ENCODE results near the gene COPS9.

Gene COPS9

DNA sequence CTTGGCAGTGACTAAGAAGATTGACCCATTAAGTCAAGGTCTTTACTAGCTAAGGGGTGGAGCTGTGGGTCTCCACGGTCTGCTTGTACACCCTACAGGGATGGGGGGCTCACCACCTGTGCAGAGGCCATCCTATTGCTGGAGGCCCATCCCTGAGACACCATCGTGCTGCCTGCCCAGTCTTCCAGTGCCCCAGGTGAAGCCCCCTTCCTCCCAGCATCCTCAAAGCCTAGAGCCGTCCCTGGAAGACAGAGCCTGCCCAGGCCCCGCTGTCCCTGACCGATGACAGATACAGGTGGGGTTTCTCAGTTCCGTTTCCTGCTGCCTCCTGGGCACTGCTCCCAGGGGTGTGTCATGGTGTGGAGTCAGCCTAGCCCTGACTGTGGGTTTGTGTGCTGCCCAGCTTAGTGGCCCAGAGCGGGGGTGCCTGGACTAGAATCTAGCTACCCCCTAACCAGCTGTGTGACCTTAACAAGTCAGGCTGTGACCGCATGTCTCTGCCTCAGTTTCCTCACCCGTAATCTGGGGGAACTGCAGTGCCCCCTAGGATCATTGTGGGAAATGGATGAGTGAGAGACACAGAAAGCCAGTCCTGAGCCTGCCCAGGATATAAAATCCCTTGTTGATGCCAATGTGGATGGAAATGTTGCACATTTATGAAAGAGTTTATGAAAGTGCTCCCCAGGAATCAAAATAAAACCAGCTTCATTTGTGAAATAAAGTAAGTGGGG is 2.3 kb upstream of the COPS9 start:
- H3K9ac ChIP-seq (ENCODE audit: insufficient read length, low read depth), result no peak overlapping the region
- TF ChIP-seq ZNF274 (IDR thresholded peaks at IDR 0.05; ENCODE audit: low read depth, low read length) (no peak), YY1 (IDR thresholded peaks at IDR 0.05; ENCODE audit: insufficient read depth, insufficient read length) (no peak), SUZ12 (IDR thresholded peaks at IDR 0.05; ENCODE audit: extremely low read depth, insufficient read depth, insufficient read length) (no peak)
- H3K4me3 ChIP-seq (ENCODE audit: insufficient read length, low read depth), result no peak overlapping the region
- peaks cover 26% of the 10 kb centered on the region for H3K27me3 ChIP-seq (ENCODE audit: insufficient read depth, insufficient read length)
- no peaks in the 10 kb centered on the region for H3K9me3 ChIP-seq (ENCODE audit: insufficient read depth, low read length)
- H3K4me1 ChIP-seq (ENCODE audit: insufficient read depth, insufficient read length), result peaks cover 18% of the 10 kb centered on the region
- peaks cover 16% of the 10 kb centered on the region for H3K36me3 ChIP-seq (ENCODE audit: insufficient read depth, insufficient read length, low read length)
- no peak for DNase-seq (ENCODE audit: low read depth, low spot score)

DNA sequence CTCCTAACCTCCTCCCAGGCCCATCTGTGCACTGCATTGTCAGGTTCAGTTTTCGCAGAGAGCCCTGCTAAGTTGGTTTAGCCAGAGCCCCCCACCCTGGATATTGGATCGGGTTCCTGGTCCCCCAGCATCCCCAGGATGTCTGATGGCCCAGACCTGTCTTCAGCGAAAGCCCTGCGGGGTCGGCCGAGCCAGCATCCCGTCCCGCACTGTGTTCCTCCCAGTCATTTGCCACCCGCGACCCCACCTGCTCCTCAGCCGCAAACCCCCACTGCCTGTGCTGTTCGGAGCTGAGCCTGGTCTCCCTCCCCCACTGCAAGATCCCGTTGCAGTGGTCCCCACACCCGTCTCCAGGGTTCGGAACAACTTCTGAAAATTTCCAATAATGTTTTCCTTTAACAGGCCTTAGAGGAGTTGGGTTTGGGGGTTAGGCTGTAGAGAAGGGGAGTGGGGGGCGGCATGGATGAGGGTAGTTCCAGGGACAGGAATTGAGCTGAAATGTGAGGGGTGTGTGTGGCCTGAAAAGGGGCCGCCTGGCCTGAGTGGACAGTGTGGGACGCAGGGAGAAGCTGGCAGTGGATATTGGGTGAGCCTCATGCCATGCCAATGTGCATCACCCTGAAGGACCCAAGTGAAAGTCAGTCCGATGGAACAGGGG is 1.6 kb upstream of the COPS9 start:
- H3K36me3 ChIP-seq (ENCODE audit: insufficient read depth, insufficient read length, low read length), result peaks cover 23% of the 10 kb centered on the region
- DNase-seq (ENCODE audit: low read depth, low spot score), result no peak
- no peak overlapping the region for H3K9ac ChIP-seq (ENCODE audit: insufficient read length, low read depth)
- no peaks in the 10 kb centered on the region for H3K9me3 ChIP-seq (ENCODE audit: insufficient read depth, low read length)
- peaks cover 15% of the 10 kb centered on the region for H3K4me1 ChIP-seq (ENCODE audit: insufficient read depth, insufficient read length)
- no peak for TF ChIP-seq SUZ12 (IDR thresholded peaks at IDR 0.05; ENCODE audit: extremely low read depth, insufficient read depth, insufficient read length)
- TF ChIP-seq ZNF274 (IDR thresholded peaks at IDR 0.05; ENCODE audit: low read depth, low read length), result no peak
- no peak for TF ChIP-seq YY1 (IDR thresholded peaks at IDR 0.05; ENCODE audit: insufficient read depth, insufficient read length)
- peaks cover 23% of the 10 kb centered on the region for H3K27me3 ChIP-seq (ENCODE audit: insufficient read depth, insufficient read length)
- no peak overlapping the region for H3K4me3 ChIP-seq (ENCODE audit: insufficient read length, low read depth)

- DNase-seq (ENCODE audit: low read depth, low spot score), result no peak
- Histone ChIP-seq H3K4me1 (ENCODE audit: insufficient read depth, insufficient read length) (peaks cover 15% of the 10 kb centered on the region), H3K36me3 (ENCODE audit: insufficient read depth, insufficient read length, low read length) (peaks cover 32% of the 10 kb centered on the region), H3K9ac (ENCODE audit: insufficient read length, low read depth) (peak overlapping the region; percentile 87), H3K27me3 (ENCODE audit: insufficient read depth, insufficient read length) (peaks cover 20% of the 10 kb centered on the region), H3K9me3 (ENCODE audit: insufficient read depth, low read length) (no peaks in the 10 kb centered on the region), H3K4me3 (ENCODE audit: insufficient read length, low read depth) (peak overlapping the region; percentile 92)
- no peak for TF ChIP-seq YY1 (IDR thresholded peaks at IDR 0.05; ENCODE audit: insufficient read depth, insufficient read length)
- no peak for TF ChIP-seq ZNF274 (IDR thresholded peaks at IDR 0.05; ENCODE audit: low read depth, low read length)
- TF ChIP-seq SUZ12 (IDR thresholded peaks at IDR 0.05; ENCODE audit: extremely low read depth, insufficient read depth, insufficient read length), result no peak
Measured at GRCh38 chr2:240136671-240137292, 677 bp upstream of the COPS9 start.

- peaks cover 19% of the 10 kb centered on the region for H3K27me3 ChIP-seq (ENCODE audit: insufficient read depth, insufficient read length)
- no peak for DNase-seq (ENCODE audit: low read depth, low spot score)
- H3K9ac ChIP-seq (ENCODE audit: insufficient read length, low read depth), result peak overlapping the region; percentile 97
- H3K4me1 ChIP-seq (ENCODE audit: insufficient read depth, insufficient read length), result peaks cover 11% of the 10 kb centered on the region
- H3K9me3 ChIP-seq (ENCODE audit: insufficient read depth, low read length), result no peaks in the 10 kb centered on the region
- peaks cover 43% of the 10 kb centered on the region for H3K36me3 ChIP-seq (ENCODE audit: insufficient read depth, insufficient read length, low read length)
- H3K4me3 ChIP-seq (ENCODE audit: insufficient read length, low read depth), result peak overlapping the region; percentile 92
- TF ChIP-seq ZNF274 (IDR thresholded peaks at IDR 0.05; ENCODE audit: low read depth, low read length) (no peak), SUZ12 (IDR thresholded peaks at IDR 0.05; ENCODE audit: extremely low read depth, insufficient read depth, insufficient read length) (no peak), YY1 (IDR thresholded peaks at IDR 0.05; ENCODE audit: insufficient read depth, insufficient read length) (no peak)
Measured at GRCh38 chr2:240135706-240136012, 446 bp downstream of the COPS9 start.

GRCh38 chr2:240134956-240135520 is 1.1 kb downstream of the COPS9 start:
- TF ChIP-seq ZNF274 (IDR thresholded peaks at IDR 0.05; ENCODE audit: low read depth, low read length) (no peak), YY1 (IDR thresholded peaks at IDR 0.05; ENCODE audit: insufficient read depth, insufficient read length) (no peak), SUZ12 (IDR thresholded peaks at IDR 0.05; ENCODE audit: extremely low read depth, insufficient read depth, insufficient read length) (no peak)
- H3K4me1 ChIP-seq (ENCODE audit: insufficient read depth, insufficient read length), result peaks cover 11% of the 10 kb centered on the region
- H3K36me3 ChIP-seq (ENCODE audit: insufficient read depth, insufficient read length, low read length), result peaks cover 50% of the 10 kb centered on the region
- no peak for DNase-seq (ENCODE audit: low read depth, low spot score)
- H3K4me3 ChIP-seq (ENCODE audit: insufficient read length, low read depth), result peak overlapping the region; percentile 92
- H3K9me3 ChIP-seq (ENCODE audit: insufficient read depth, low read length), result no peaks in the 10 kb centered on the region
- peak overlapping the region; percentile 97 for H3K9ac ChIP-seq (ENCODE audit: insufficient read length, low read depth)
- H3K27me3 ChIP-seq (ENCODE audit: insufficient read depth, insufficient read length), result peaks cover 19% of the 10 kb centered on the region

GRCh38 chr2:240134466-240134865 is 1.6 kb downstream of the COPS9 start:
- H3K9ac ChIP-seq (ENCODE audit: insufficient read length, low read depth), result peak overlapping the region; percentile 97
- H3K27me3 ChIP-seq (ENCODE audit: insufficient read depth, insufficient read length), result peaks cover 19% of the 10 kb centered on the region
- no peak for DNase-seq (ENCODE audit: low read depth, low spot score)
- peaks cover 9% of the 10 kb centered on the region for H3K4me1 ChIP-seq (ENCODE audit: insufficient read depth, insufficient read length)
- H3K4me3 ChIP-seq (ENCODE audit: insufficient read length, low read depth), result no peak overlapping the region
- H3K36me3 ChIP-seq (ENCODE audit: insufficient read depth, insufficient read length, low read length), result peaks cover 55% of the 10 kb centered on the region
- TF ChIP-seq SUZ12 (IDR thresholded peaks at IDR 0.05; ENCODE audit: extremely low read depth, insufficient read depth, insufficient read length) (no peak), YY1 (IDR thresholded peaks at IDR 0.05; ENCODE audit: insufficient read depth, insufficient read length) (no peak), ZNF274 (IDR thresholded peaks at IDR 0.05; ENCODE audit: low read depth, low read length) (no peak)
- H3K9me3 ChIP-seq (ENCODE audit: insufficient read depth, low read length), result no peaks in the 10 kb centered on the region

GRCh38 chr2:240133401-240133800 is 2.7 kb downstream of the COPS9 start:
- Histone ChIP-seq H3K4me1 (ENCODE audit: insufficient read depth, insufficient read length) (peaks cover 4% of the 10 kb centered on the region), H3K9me3 (ENCODE audit: insufficient read depth, low read length) (no peaks in the 10 kb centered on the region), H3K4me3 (ENCODE audit: insufficient read length, low read depth) (no peak overlapping the region), H3K27me3 (ENCODE audit: insufficient read depth, insufficient read length) (peaks cover 18% of the 10 kb centered on the region), H3K36me3 (ENCODE audit: insufficient read depth, insufficient read length, low read length) (peaks cover 66% of the 10 kb centered on the region), H3K9ac (ENCODE audit: insufficient read length, low read depth) (no peak overlapping the region)
- DNase-seq (ENCODE audit: low read depth, low spot score), result no peak
- TF ChIP-seq SUZ12 (IDR thresholded peaks at IDR 0.05; ENCODE audit: extremely low read depth, insufficient read depth, insufficient read length), result no peak
- TF ChIP-seq ZNF274 (IDR thresholded peaks at IDR 0.05; ENCODE audit: low read depth, low read length), result no peak
- no peak for TF ChIP-seq YY1 (IDR thresholded peaks at IDR 0.05; ENCODE audit: insufficient read depth, insufficient read length)

Data from NT2/D1 (cell line).